GM19372 (cell line): Measurements from ENCODE around the gene GATAD1.
"Not testable (repeated sequence)": the region's sequence is repeated elsewhere in the genome, so short reads cannot be mapped to it uniquely, and the experiment has no call there.

Source experiments
- ATAC-seq: cut with Tn5 transposase; IDR thresholded peaks from one replicate; pipeline ENCODE4 v1.9.1; 2021; ENCODE audit warnings: mild to moderate bottlenecking, low read depth, moderate library complexity; ENCODE audit not compliant: unreplicated experiment

Gene GATAD1

GRCh38 chr7:92479146-92479545, 31.9 kb downstream of the GATAD1 start:
- not testable (repeated sequence) for ATAC-seq

- not testable (repeated sequence) for ATAC-seq
Observed at GRCh38 chr7:92483624-92484023, 36.3 kb downstream of the GATAD1 start.

GRCh38 chr7:92484226-92484625, 36.9 kb downstream of the GATAD1 start:
- not testable (repeated sequence) for ATAC-seq

GRCh38 chr7:92485267-92485892, 38.1 kb downstream of the GATAD1 start:
- no peak for ATAC-seq

GRCh38 chr7:92485974-92486373, 38.7 kb downstream of the GATAD1 start:
- no peak for ATAC-seq

GRCh38 chr7:92487804-92488203, 40.5 kb downstream of the GATAD1 start:
- ATAC-seq: no peak

- ATAC-seq: no peak
Observed at GRCh38 chr7:92489634-92490033, 42.4 kb downstream of the GATAD1 start.

- no peak for ATAC-seq
Observed at GRCh38 chr7:92496876-92497275, 49.6 kb downstream of the GATAD1 start.

GRCh38 chr7:92498557-92498956, 51.3 kb downstream of the GATAD1 start:
- ATAC-seq: no peak

- no peak for ATAC-seq
Observed at GRCh38 chr7:92503767-92504166, 56.5 kb downstream of the GATAD1 start.

- no peak for ATAC-seq
Observed at GRCh38 chr7:92504563-92504962, 57.3 kb downstream of the GATAD1 start.

- no peak for ATAC-seq
Observed at GRCh38 chr7:92506363-92506762, 59.1 kb downstream of the GATAD1 start.

- ATAC-seq: no peak
Observed at GRCh38 chr7:92508946-92509345, 61.7 kb downstream of the GATAD1 start.
